Keratinocyte (primary cell): ENCODE results near the gene NR6A1.

Experiments
- EZH2 ChIP-seq: IDR thresholded peaks from one replicate; pipeline ENCODE4 v1.6.1; 2012; ENCODE audit warnings: inconsistent platforms, mild to moderate bottlenecking, low read length, moderate library complexity
- TF ChIP-seq, protein P1 (sequence below), 3 experiments: IDR thresholded peaks in 1 of 3; conservative IDR thresholded peaks in 1 of 3; optimal IDR thresholded peaks in 1 of 3; 2 replicates in 2 of 3; 3 replicates in 1 of 3; pipeline versions ENCODE3 to v1.5.1; 2011; ENCODE audit warnings: low read length in 3 of 3, mild to moderate bottlenecking in 3 of 3, moderate library complexity in 2 of 3, control low read depth in 1 of 3, inconsistent platforms in 1 of 3; ENCODE audit not compliant: insufficient read depth in 2 of 3; ENCODE audit errors: extremely low read depth in 1 of 3

DNA sequence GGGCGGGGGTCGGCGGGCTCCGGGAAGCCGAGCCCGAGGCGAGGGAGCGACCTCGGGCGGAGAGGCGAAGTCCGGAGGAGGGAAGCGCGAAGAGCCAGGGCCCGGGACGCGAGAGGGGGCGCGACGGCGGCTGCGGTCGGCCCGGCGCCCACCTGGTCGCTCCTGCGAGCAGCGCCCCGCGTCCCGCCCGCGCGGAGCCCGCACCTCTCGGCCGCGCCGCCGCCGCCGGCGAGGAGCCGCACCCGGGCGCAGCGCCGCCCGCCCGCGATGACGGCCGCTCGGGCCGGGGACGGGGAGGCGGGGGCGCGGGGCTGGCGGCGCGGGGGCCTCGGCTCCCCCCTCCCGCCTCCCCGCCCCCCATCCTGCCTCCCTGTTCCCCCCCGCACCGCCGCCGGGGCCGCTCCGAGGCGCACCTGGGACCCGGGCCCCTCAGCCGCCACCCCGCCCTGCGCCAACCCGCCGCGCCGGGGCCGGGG is 266.5 kb downstream of the NR6A1 start:
- TF ChIP-seq, protein P1, sequence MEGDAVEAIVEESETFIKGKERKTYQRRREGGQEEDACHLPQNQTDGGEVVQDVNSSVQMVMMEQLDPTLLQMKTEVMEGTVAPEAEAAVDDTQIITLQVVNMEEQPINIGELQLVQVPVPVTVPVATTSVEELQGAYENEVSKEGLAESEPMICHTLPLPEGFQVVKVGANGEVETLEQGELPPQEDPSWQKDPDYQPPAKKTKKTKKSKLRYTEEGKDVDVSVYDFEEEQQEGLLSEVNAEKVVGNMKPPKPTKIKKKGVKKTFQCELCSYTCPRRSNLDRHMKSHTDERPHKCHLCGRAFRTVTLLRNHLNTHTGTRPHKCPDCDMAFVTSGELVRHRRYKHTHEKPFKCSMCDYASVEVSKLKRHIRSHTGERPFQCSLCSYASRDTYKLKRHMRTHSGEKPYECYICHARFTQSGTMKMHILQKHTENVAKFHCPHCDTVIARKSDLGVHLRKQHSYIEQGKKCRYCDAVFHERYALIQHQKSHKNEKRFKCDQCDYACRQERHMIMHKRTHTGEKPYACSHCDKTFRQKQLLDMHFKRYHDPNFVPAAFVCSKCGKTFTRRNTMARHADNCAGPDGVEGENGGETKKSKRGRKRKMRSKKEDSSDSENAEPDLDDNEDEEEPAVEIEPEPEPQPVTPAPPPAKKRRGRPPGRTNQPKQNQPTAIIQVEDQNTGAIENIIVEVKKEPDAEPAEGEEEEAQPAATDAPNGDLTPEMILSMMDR (optimal IDR thresholded peaks at IDR 0.05 in 1 of 3, IDR thresholded peaks at IDR 0.05 in 1 of 3, conservative IDR thresholded peaks at IDR 0.05 in 1 of 3; ENCODE audit: extremely low read depth in 1 of 3, insufficient read depth in 2 of 3, low read length in 3 of 3) = no peak
- TF ChIP-seq EZH2 = no peak
